Measurements from ENCODE around the gene SFRP5. TPM values are rescaled to one million over a fixed set of nuclear protein-coding genes. Genes with fewer than 3 reads are reported as not detected.

SFRP5 gene, protein sequence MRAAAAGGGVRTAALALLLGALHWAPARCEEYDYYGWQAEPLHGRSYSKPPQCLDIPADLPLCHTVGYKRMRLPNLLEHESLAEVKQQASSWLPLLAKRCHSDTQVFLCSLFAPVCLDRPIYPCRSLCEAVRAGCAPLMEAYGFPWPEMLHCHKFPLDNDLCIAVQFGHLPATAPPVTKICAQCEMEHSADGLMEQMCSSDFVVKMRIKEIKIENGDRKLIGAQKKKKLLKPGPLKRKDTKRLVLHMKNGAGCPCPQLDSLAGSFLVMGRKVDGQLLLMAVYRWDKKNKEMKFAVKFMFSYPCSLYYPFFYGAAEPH
- not detected in 2 replicates for total RNA-seq

DNA sequence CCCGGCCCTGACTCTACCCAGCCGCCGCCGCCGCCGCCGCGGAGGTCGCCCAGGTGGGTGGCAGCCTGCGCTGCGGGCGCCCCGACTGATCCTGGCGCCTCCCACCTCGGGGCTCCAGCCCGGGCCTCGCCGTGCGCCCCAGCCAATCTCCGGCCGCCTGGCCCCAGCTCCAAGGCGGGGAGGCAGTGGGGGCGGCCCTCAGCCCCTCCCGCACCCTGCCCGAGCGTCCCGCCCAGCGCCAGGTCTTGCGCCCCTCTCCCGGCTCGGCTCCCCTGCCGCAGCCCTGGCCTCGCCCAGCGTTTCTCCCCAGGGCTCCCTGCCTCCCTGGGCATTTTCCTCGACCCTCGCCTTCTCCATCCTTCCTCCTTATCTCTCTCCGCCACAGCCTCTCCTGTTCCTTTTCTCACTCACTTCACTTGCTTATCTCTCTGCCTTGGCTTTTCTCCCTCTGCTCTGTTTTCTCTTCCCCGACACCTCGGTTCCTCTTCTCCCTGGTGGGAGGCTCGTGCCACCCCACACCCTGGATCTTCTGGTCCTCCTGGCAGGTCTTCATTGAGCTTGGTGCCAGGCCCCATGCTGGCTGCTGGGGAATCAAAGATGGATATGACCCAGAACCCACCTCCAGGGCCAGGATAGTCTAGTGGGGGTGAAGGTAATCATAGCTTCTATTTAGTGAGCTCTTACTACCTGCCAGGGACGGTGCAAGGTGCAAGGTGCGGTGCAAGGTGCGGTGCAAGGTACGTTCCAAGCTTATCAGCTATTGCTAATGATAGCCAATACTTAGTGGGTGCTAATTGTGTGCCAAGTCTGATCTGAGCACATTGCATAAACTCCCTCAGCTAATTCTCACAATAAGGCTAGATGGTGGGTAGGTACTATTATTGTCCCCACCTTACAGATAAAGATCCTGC, at the start of gene SFRP5:
Gene SFRP5, minus strand, starts transcription at position 87 of the 911 bp plus-strand sequence. CDS start 166 bp downstream, outside the sequence.

GRCh38 chr10:97736902-97737769, 34.7 kb downstream of the SFRP5 start, which contains the start of gene ZFYVE27:
ZFYVE27 (plus strand) TSS chr10:97737128; CDS start chr10:97738478, 1,350 bp downstream.

Other genes with a start within 250 kb of the SFRP5 start
- 0.11 and 0.26 TPM in 2 replicates for gene ANKRD2, start 199.2 kb downstream of the SFRP5 start, total RNA-seq
- gene HOGA1, start 187.6 kb downstream of the SFRP5 start, total RNA-seq, result 0.26 and 0.43 TPM in 2 replicates
- not detected in 2 replicates for gene C10orf62, start 182.3 kb downstream of the SFRP5 start, total RNA-seq
- 2.2 and 2.3 TPM in 2 replicates for gene MORN4, start 138.5 kb downstream of the SFRP5 start, total RNA-seq
- 9.1 and 9.2 TPM in 2 replicates for gene PI4K2A, start 131.3 kb downstream of the SFRP5 start, total RNA-seq
- 2.4 and 6.3 TPM in 2 replicates for gene AVPI1, start 84.8 kb downstream of the SFRP5 start, total RNA-seq
- 6.2 and 7.5 TPM in 2 replicates for gene MARVELD1, start 58.3 kb downstream of the SFRP5 start, total RNA-seq
- gene ZFYVE27, start 34.9 kb downstream of the SFRP5 start, total RNA-seq, result 13.1 and 15.7 TPM in 2 replicates
- 0.09 and 0.11 TPM in 2 replicates for gene GOLGA7B, start 77.8 kb upstream of the SFRP5 start, total RNA-seq

Measured in dermis lymphatic vessel endothelial cell (primary cell).